Activated CD8-positive, alpha-beta memory T cell treated with anti-CD3 and anti-CD28 coated beads, Interleukin-2, amount 10 ng/mL, durations not matched to agents 7 days and 5 days (primary cell): Measurements from ENCODE around the gene C4BPA. TPM values are rescaled to one million over a fixed set of nuclear protein-coding genes. Genes with fewer than 3 reads are reported as not detected.

ENCODE experiments used
- ATAC-seq: fragments of 150-1000 bp; cut with Tn5 transposase; one replicate; pipeline ENCODE4 v1.10.0; 2021; ENCODE audit warnings: moderate library complexity
- CTCF ChIA-PET: fragments of 350-600 bp; sonication (Branson Sonifier 250); formaldehyde crosslinking; loops from one replicate; lab custom pipeline; 2021; ENCODE audit warnings: antibody characterized with exemption; lab: Charles Lee
- DNase-seq: peaks from one replicate; pipeline ENCODE4 v3.0.0-alpha.2; 2020
- H3K27ac Mint-ChIP-seq: one replicate; pipeline ENCODE4 v1.8.0; 2021; ENCODE audit warnings: mild to moderate bottlenecking, mixed read lengths
- H3K27me3 Mint-ChIP-seq: one replicate; pipeline ENCODE4 v1.8.0; 2021; ENCODE audit warnings: mixed read lengths
- H3K36me3 Mint-ChIP-seq: one replicate; pipeline ENCODE4 v1.8.0; 2021; ENCODE audit warnings: mild to moderate bottlenecking, mixed read lengths
- H3K4me1 Mint-ChIP-seq: one replicate; pipeline ENCODE4 v1.8.0; 2021; ENCODE audit warnings: mixed read lengths
- H3K4me3 Mint-ChIP-seq: one replicate; pipeline ENCODE4 v1.8.0; 2021; ENCODE audit warnings: mild to moderate bottlenecking, moderate library complexity, mixed read lengths
- H3K9me3 Mint-ChIP-seq: one replicate; pipeline ENCODE4 v1.8.0; 2022; ENCODE audit warnings: low read depth, mixed read lengths
- total RNA-seq, 2 experiments: library from RNA; stranded (reverse); gene quantifications; one replicate each; pipeline ENCODE4 v1.2.3, GENCODE V29; 2021

Gene C4BPA
- total RNA-seq, 2 experiments from 2014 or later = not detected

GRCh38 chr1:207081088-207081487, 22.9 kb upstream of the C4BPA start:
- ATAC-seq (no peak), DNase-seq (no peak)
- CTCF ChIA-PET = interaction anchor here (0.9 to 5.8 kb wide), 9 partner anchors 9 to 418 kb away, joined by 3 to 47 read pairs (median 6); partner anchors contain the start of gene PFKFB2
- Mint-ChIP-seq H3K4me1 (peaks cover 16% of the 10 kb centered on the region), H3K27ac (no peak overlapping the region), H3K4me3 (no peak overlapping the region), H3K9me3 (no peaks in the 10 kb centered on the region), H3K36me3 (no peaks in the 10 kb centered on the region), H3K27me3 (peaks cover 36% of the 10 kb centered on the region)

GRCh38 chr1:207081806-207082205, 22.2 kb upstream of the C4BPA start:
- ATAC-seq = no peak

GRCh38 chr1:207084232-207084631, 19.8 kb upstream of the C4BPA start:
- CTCF ChIA-PET = interaction anchor here (0.7 to 5.8 kb wide), 20 partner anchors 9 to 418 kb away, joined by 3 to 47 read pairs (median 4); partner anchors contain the start of genes CR1 and PFKFB2
- ATAC-seq (no peak), DNase-seq (no peak)
- no peaks in the 10 kb centered on the region for H3K9me3 Mint-ChIP-seq
- H3K4me3 Mint-ChIP-seq = no peak overlapping the region
- no peaks in the 10 kb centered on the region for H3K36me3 Mint-ChIP-seq
- peaks cover 35% of the 10 kb centered on the region for H3K27me3 Mint-ChIP-seq
- peaks cover 16% of the 10 kb centered on the region for H3K4me1 Mint-ChIP-seq
- H3K27ac Mint-ChIP-seq = no peak overlapping the region

More at GRCh38 chr1:207081806-207082205, 22.2 kb upstream of the C4BPA start:
- no peak for DNase-seq
- no peak overlapping the region for H3K4me3 Mint-ChIP-seq
- H3K9me3 Mint-ChIP-seq = no peaks in the 10 kb centered on the region
- peaks cover 16% of the 10 kb centered on the region for H3K4me1 Mint-ChIP-seq
- peaks cover 33% of the 10 kb centered on the region for H3K27me3 Mint-ChIP-seq
- no peaks in the 10 kb centered on the region for H3K36me3 Mint-ChIP-seq
- CTCF ChIA-PET = interaction anchor here (1.4 to 5.8 kb wide), 3 partner anchors 13 to 324 kb away, joined by 3 to 47 read pairs (median 3); partner anchors contain the start of gene CD55
- H3K27ac Mint-ChIP-seq = no peak overlapping the region

- Mint-ChIP-seq H3K27ac (no peak overlapping the region), H3K27me3 (peaks cover 35% of the 10 kb centered on the region), H3K4me3 (no peak overlapping the region), H3K9me3 (no peaks in the 10 kb centered on the region), H3K4me1 (peaks cover 21% of the 10 kb centered on the region), H3K36me3 (no peaks in the 10 kb centered on the region)
- CTCF ChIA-PET = interaction anchor here (0.7 to 5.8 kb wide), 19 partner anchors 9 to 417 kb away, joined by 3 to 47 read pairs (median 4); partner anchors contain the start of genes CR1 and PFKFB2
- DNase-seq = peak; percentile 78
- peak; percentile 83 for ATAC-seq
Measured at GRCh38 chr1:207084701-207085180, 19.3 kb upstream of the C4BPA start.

GRCh38 chr1:207085887-207086286, 18.1 kb upstream of the C4BPA start:
- no peaks in the 10 kb centered on the region for H3K9me3 Mint-ChIP-seq
- CTCF ChIA-PET = interaction anchor here (4.1 to 5.8 kb wide), 2 partner anchors 320 to 414 kb away, joined by 23 to 47 read pairs; no protein-coding TSS in a partner anchor
- peaks cover 25% of the 10 kb centered on the region for H3K4me1 Mint-ChIP-seq

DNA sequence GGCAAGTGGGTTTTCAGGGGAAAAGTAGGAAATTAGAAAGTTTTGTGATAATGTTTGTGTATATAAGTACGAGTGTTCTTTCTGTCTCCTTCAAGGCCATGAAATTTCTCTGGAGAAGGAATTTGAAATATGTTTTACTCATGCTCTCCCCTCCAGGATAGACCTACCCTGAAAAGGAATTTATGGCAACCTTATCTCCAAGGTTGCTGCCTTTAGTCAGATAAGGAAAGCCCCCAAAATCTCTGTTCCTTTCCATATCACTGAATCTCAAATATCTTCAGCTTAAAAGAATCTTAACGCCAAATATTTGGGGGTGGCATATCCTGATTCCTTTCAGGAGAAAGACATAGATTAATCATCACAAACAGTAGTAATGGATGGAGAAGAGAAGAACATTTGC, 15.9 kb upstream of the C4BPA start:
- H3K27me3 Mint-ChIP-seq = peaks cover 15% of the 10 kb centered on the region
- H3K4me1 Mint-ChIP-seq = peaks cover 25% of the 10 kb centered on the region
- CTCF ChIA-PET = interaction anchor here (1.5 to 2.8 kb wide), 2 partner anchors 317 to 412 kb away, joined by 5 to 22 read pairs; no protein-coding TSS in a partner anchor
- DNase-seq (no peak), ATAC-seq (no peak)
- no peaks in the 10 kb centered on the region for H3K9me3 Mint-ChIP-seq
- no peak overlapping the region for H3K4me3 Mint-ChIP-seq
- no peak overlapping the region for H3K27ac Mint-ChIP-seq
- H3K36me3 Mint-ChIP-seq = no peaks in the 10 kb centered on the region

More at GRCh38 chr1:207085887-207086286, 18.1 kb upstream of the C4BPA start:
- DNase-seq = no peak
- no peak for ATAC-seq
- Mint-ChIP-seq H3K36me3 (no peaks in the 10 kb centered on the region), H3K4me3 (no peak overlapping the region), H3K27ac (no peak overlapping the region), H3K27me3 (peaks cover 33% of the 10 kb centered on the region)

GRCh38 chr1:207088701-207089626, 15.1 kb upstream of the C4BPA start, which contains the start of gene C4BPB:
C4BPB (plus strand) TSS chr1:207088860; CDS start chr1:207089532, 672 bp downstream.
- DNase-seq (no peak), ATAC-seq (peak; percentile 23)
- peak within 1 kb of the TSS; percentile 26 for H3K27ac Mint-ChIP-seq
- H3K9me3 Mint-ChIP-seq = no peaks in the 10 kb centered on the region
- no peaks in the 10 kb centered on the region for H3K36me3 Mint-ChIP-seq
- H3K4me3 Mint-ChIP-seq = peak within 1 kb of the TSS; percentile 43
- peaks cover 11% of the 10 kb centered on the region for H3K27me3 Mint-ChIP-seq
- peaks cover 24% of the 10 kb centered on the region for H3K4me1 Mint-ChIP-seq
- CTCF ChIA-PET = interaction anchor here (0.8 to 2.8 kb wide), 10 partner anchors 8 to 411 kb away, joined by 3 to 22 read pairs (median 4); partner anchors contain the start of gene CD55

- Mint-ChIP-seq H3K36me3 (no peaks in the 10 kb centered on the region), H3K9me3 (no peaks in the 10 kb centered on the region), H3K4me3 (peak overlapping the region; percentile 43), H3K27me3 (peaks cover 6% of the 10 kb centered on the region), H3K4me1 (peaks cover 20% of the 10 kb centered on the region), H3K27ac (no peak overlapping the region)
- ATAC-seq (no peak), DNase-seq (no peak)
- CTCF ChIA-PET = interaction anchor here (0.8 to 2.8 kb wide), 9 partner anchors 9 to 315 kb away, joined by 3 to 22 read pairs (median 4); partner anchors contain the start of gene CD55
Measured at GRCh38 chr1:207089627-207090355, 14.2 kb upstream of the C4BPA start.

DNA sequence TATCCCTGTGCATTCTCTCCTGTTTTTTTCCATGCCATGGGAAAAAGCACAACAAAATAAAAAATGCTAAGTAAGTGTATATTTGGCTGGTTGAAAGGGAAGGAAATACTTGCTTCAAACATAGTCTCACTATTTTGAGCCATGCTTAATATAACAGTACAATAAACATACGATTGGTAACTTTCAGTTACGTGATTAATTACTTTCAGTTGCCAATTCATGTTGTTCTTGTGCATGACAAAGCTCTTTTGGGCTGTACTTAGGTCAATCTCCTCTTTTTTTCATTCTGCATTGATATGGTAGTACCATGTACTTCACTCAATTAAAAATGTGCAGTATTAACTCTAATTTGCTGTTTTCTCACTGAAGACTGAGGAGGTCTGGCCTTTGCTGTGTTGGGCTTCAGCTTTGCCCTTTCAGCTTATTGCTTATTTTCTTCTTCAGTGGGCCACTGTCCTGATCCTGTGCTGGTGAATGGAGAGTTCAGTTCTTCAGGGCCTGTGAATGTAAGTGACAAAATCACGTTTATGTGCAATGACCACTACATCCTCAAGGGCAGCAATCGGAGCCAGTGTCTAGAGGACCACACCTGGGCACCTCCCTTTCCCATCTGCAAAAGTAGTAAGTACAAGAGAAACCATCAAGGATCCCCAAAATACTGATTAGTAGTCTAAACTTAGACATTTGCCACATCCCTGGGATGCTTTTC, 12.7 kb upstream of the C4BPA start:
- H3K4me1 Mint-ChIP-seq = peaks cover 20% of the 10 kb centered on the region
- no peak overlapping the region for H3K27ac Mint-ChIP-seq
- peaks cover 2% of the 10 kb centered on the region for H3K27me3 Mint-ChIP-seq
- ATAC-seq = no peak
- H3K36me3 Mint-ChIP-seq = peaks cover 8% of the 10 kb centered on the region
- CTCF ChIA-PET = interaction anchor here (0.6 to 1.2 kb wide), 3 partner anchors 234 to 408 kb away, joined by 4 to 5 read pairs (median 4); no protein-coding TSS in a partner anchor
- H3K9me3 Mint-ChIP-seq = no peaks in the 10 kb centered on the region
- H3K4me3 Mint-ChIP-seq = no peak overlapping the region
- DNase-seq = no peak

DNA sequence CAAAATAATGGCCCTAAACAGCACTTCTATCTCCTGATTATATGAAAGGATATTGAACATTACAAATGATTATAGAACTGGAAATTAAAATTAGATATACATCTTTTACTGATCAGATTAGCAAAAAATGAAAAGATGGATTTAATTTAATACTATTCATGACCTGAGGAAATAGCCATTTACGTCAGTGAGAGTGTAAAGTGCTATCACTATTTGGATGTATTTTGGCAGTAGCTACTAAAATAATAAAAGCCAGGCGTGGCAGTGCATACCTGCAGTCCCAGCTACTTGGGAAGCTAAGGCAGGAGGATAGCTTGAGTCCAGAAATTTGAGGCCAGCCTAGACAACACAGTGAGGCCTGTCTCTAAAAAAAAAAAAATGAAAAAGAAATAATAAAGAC, 10.1 kb upstream of the C4BPA start:
- CTCF ChIA-PET = interaction anchor here (1.0 to 1.9 kb wide), 5 partner anchors 9 to 406 kb away, joined by 3 to 9 read pairs (median 3); no protein-coding TSS in a partner anchor
- Mint-ChIP-seq H3K9me3 (no peaks in the 10 kb centered on the region), H3K36me3 (peaks cover 20% of the 10 kb centered on the region), H3K4me1 (peaks cover 35% of the 10 kb centered on the region), H3K27ac (no peak overlapping the region), H3K4me3 (no peak overlapping the region), H3K27me3 (no peaks in the 10 kb centered on the region)
- no peak for DNase-seq
- no peak for ATAC-seq

DNA sequence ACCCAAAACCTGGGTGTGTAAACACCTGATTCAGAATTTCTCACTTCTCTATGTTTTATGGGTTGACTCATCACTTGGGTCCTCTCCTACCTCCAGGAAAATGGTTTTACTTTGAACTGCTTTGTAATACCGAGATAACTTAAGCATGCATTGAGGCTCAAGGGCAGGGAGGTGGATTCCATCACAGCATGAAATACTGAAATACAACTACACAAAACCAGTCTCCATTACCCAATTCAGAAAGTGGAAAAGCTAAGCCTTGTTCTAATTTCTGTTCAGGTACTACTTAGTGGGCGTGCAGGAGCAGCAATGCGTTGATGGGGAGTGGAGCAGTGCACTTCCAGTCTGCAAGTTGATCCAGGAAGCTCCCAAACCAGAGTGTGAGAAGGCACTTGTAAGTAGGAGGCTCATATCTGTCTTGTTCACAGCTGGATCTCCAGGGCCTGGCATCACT, 6.1 kb upstream of the C4BPA start:
- H3K27ac Mint-ChIP-seq = peak overlapping the region; percentile 82
- ATAC-seq (peak; percentile 95), DNase-seq (peak; percentile 50)
- peaks cover 27% of the 10 kb centered on the region for H3K4me1 Mint-ChIP-seq
- peaks cover 11% of the 10 kb centered on the region for H3K27me3 Mint-ChIP-seq
- H3K4me3 Mint-ChIP-seq = peak overlapping the region; percentile 12
- H3K36me3 Mint-ChIP-seq = peaks cover 34% of the 10 kb centered on the region
- no peaks in the 10 kb centered on the region for H3K9me3 Mint-ChIP-seq
- CTCF ChIA-PET = interaction anchor here (1.4 to 1.7 kb wide), 2 partner anchors 14 to 307 kb away, joined by 4 to 7 read pairs; no protein-coding TSS in a partner anchor

GRCh38 chr1:207101720-207102119, 2.3 kb upstream of the C4BPA start:
- CTCF ChIA-PET = no interaction called here
- no peak for ATAC-seq

More at GRCh38 chr1:207101720-207102119, 2.3 kb upstream of the C4BPA start:
- peaks cover 26% of the 10 kb centered on the region for H3K27me3 Mint-ChIP-seq
- no peak overlapping the region for H3K27ac Mint-ChIP-seq
- peaks cover 25% of the 10 kb centered on the region for H3K36me3 Mint-ChIP-seq
- peaks cover 15% of the 10 kb centered on the region for H3K4me1 Mint-ChIP-seq
- DNase-seq = no peak
- H3K9me3 Mint-ChIP-seq = no peaks in the 10 kb centered on the region
- no peak overlapping the region for H3K4me3 Mint-ChIP-seq
